ENCODE data around the gene ARX. TPM values are rescaled to one million over a fixed set of nuclear protein-coding genes. Genes with fewer than 3 reads are reported as not detected.

Gene ARX
- total RNA-seq, 1 experiment from 2014 or later: 0.22 TPM

- TF ChIP-seq FOSL1 (IDR thresholded peaks at IDR 0.05; ENCODE audit: low read depth): no peak
- TF ChIP-seq EZH2 (IDR thresholded peaks at IDR 0.05): no peak
- TF ChIP-seq JUND (IDR thresholded peaks at IDR 0.05): no peak
- no peak for TF ChIP-seq SP1 (IDR thresholded peaks at IDR 0.05; ENCODE audit: low read depth)
- TF ChIP-seq CEBPB (IDR thresholded peaks at IDR 0.05; ENCODE audit: low read depth): no peak
Observed at GRCh38 chrX:24993879-24994278, 21.9 kb downstream of the ARX start (continued).

- TF ChIP-seq FOSL1 (IDR thresholded peaks at IDR 0.05; ENCODE audit: low read depth) (no peak), EZH2 (IDR thresholded peaks at IDR 0.05) (no peak), TCF7L2 (IDR thresholded peaks at IDR 0.05; ENCODE audit: borderline replicate concordance, extremely low read depth, insufficient read depth, insufficient read length) (no peak), CBX3 (IDR thresholded peaks at IDR 0.05; ENCODE audit: low read depth) (no peak), REST (IDR thresholded peaks at IDR 0.05; ENCODE audit: low read depth) (no peak), CTCF (IDR thresholded peaks at IDR 0.05 in 2 of 3, conservative IDR thresholded peaks at IDR 0.05 in 1 of 3; ENCODE audit: borderline replicate concordance in 1 of 3, insufficient read depth in 1 of 3, low read depth in 2 of 3, low read length in 2 of 3) (no peak), EGR1 (IDR thresholded peaks at IDR 0.05; ENCODE audit: low read depth) (no peak), SRF (IDR thresholded peaks at IDR 0.05; ENCODE audit: low read depth) (no peak), CEBPB (IDR thresholded peaks at IDR 0.05; ENCODE audit: low read depth) (no peak), YY1 (IDR thresholded peaks at IDR 0.05; ENCODE audit: extremely low read depth, insufficient replicate concordance, low read depth, low read length) (no peak), ELF1 (IDR thresholded peaks at IDR 0.05; ENCODE audit: borderline replicate concordance, low read depth) (no peak), POLR2A (IDR thresholded peaks at IDR 0.05; ENCODE audit: borderline replicate concordance, extremely low read depth, insufficient read depth, insufficient read length) (no peak)
- ATAC-seq (no peak), DNase-seq (ENCODE audit: low read depth, low spot score) (no peak)
- BruUV-seq (replicated peaks): no TSS peak
- intact Hi-C loops (cut with micrococcal nuclease): no loop called here
- H3K4me1 ChIP-seq (ENCODE audit: control insufficient read depth in 1 of 2, insufficient read depth in 2 of 2, low read length in 2 of 2): no peaks in the 10 kb centered on the region
- H3K79me2 ChIP-seq (ENCODE audit: insufficient read depth, low read length): no peaks in the 10 kb centered on the region
- no peaks in the 10 kb centered on the region for H3K36me3 ChIP-seq (ENCODE audit: control insufficient read depth in 1 of 2, insufficient read depth in 2 of 2, low read length in 2 of 2)
- no peak overlapping the region for H2AFZ ChIP-seq (ENCODE audit: low read depth, low read length, poor library complexity, severe bottlenecking)
- no peaks in the 10 kb centered on the region for H3K27me3 ChIP-seq (ENCODE audit: insufficient read depth, low read length)
- H3K4me3 ChIP-seq (replicated peaks in 1 of 2; ENCODE audit: low read depth in 1 of 2, low read length in 2 of 2): no peak overlapping the region
- CTCF ChIA-PET: no interaction called here
- no peak overlapping the region for H3K4me2 ChIP-seq (ENCODE audit: low read length)
- H3K9me2 ChIP-seq (ENCODE audit: insufficient read depth): no peaks in the 10 kb centered on the region
- H4K20me1 ChIP-seq (ENCODE audit: insufficient read depth): no peaks in the 10 kb centered on the region
- RAD21 ChIA-PET (ENCODE audit: low non-redundant PET in 1 of 2, low total read pairs in 2 of 2, uncharacterized antibody in 2 of 2, unreplicated experiment in 2 of 2): no interaction called here
- no peaks in the 10 kb centered on the region for H3K9me3 ChIP-seq (ENCODE audit: control insufficient read depth in 1 of 2, insufficient read depth in 1 of 2, low read depth in 1 of 2, low read length in 2 of 2)
- H3K9ac ChIP-seq (ENCODE audit: low read length): no peak overlapping the region
- no peak overlapping the region for H3K27ac ChIP-seq (ENCODE audit: low read depth, low read length)
- POLR2A ChIA-PET: no interaction called here
Observed at GRCh38 chrX:24990535-24990934, 25.2 kb downstream of the ARX start.

Data from HCT116 (cell line).